CD14-positive monocyte (primary cell): Measurements from ENCODE around the gene MZB1. TPM values are rescaled to one million over a fixed set of nuclear protein-coding genes. Genes with fewer than 3 reads are reported as not detected.
"Not testable (repeated sequence)": the region's sequence is repeated elsewhere in the genome, so short reads cannot be mapped to it uniquely, and the experiment has no call there.

Source experiments
- DNase-seq, 3 donors: peaks; one replicate each; pipeline ENCODE4 v3.0.0-alpha.2; 2011 to 2022
- H2AFZ ChIP-seq: 2 replicates; pipeline ENCODE4 v1.6.0; 2012; ENCODE audit warnings: mild to moderate bottlenecking, low read depth, low read length, inconsistent platforms; ENCODE audit not compliant: insufficient read depth, poor library complexity, severe bottlenecking
- H3K27ac ChIP-seq, 2 donors: 1 replicate in 1 of 2; 2 replicates in 1 of 2; pipeline ENCODE4 v1.5.1; 2012 to 2013; ENCODE audit warnings: low read length in 2 of 2, control low read depth in 1 of 2, inconsistent platforms in 1 of 2, low read depth in 1 of 2, mild to moderate bottlenecking in 1 of 2
- H3K27me3 ChIP-seq, 2 donors: one replicate each; pipeline versions ENCODE4 v1.6.0 to v1.6.1; 2011 to 2013; ENCODE audit warnings: low read length in 2 of 2; ENCODE audit not compliant: control insufficient read depth in 2 of 2, insufficient read depth in 2 of 2
- H3K36me3 ChIP-seq, 2 donors: replicated peaks in 1 of 2; 1 replicate in 1 of 2; 2 replicates in 1 of 2; pipeline versions ENCODE4 v1.5.1 to v1.6.1; 2012 to 2013; ENCODE audit warnings: low read length in 2 of 2, control low read depth in 1 of 2, inconsistent platforms in 1 of 2, mild to moderate bottlenecking in 1 of 2; ENCODE audit not compliant: insufficient read depth in 2 of 2, control insufficient read depth in 1 of 2
- H3K4me1 ChIP-seq, 2 donors: 1 replicate in 1 of 2; 2 replicates in 1 of 2; pipeline versions ENCODE4 v1.5.1 to v1.6.1; 2012 to 2013; ENCODE audit warnings: low read length in 2 of 2, control low read depth in 1 of 2, inconsistent platforms in 1 of 2, mild to moderate bottlenecking in 1 of 2, moderate library complexity in 1 of 2; ENCODE audit not compliant: insufficient read depth in 2 of 2, control insufficient read depth in 1 of 2
- H3K4me2 ChIP-seq: replicated peaks from 2 replicates; pipeline ENCODE3; 2012; ENCODE audit warnings: low read length, moderate library complexity, mild to moderate bottlenecking; ENCODE audit not compliant: poor library complexity, severe bottlenecking; ENCODE audit errors: extremely low read depth
- H3K4me3 ChIP-seq, 3 experiments: fragments of 200-600 bp in 1 of 3; sonication (generic) in 1 of 3; replicated peaks in 1 of 3; 1 replicate in 2 of 3; 2 replicates in 1 of 3; pipeline ENCODE4 v1.5.1; 2011 to 2013; ENCODE audit warnings: low read length in 3 of 3, mild to moderate bottlenecking in 3 of 3, control low read depth in 2 of 3, low read depth in 2 of 3, inconsistent platforms in 1 of 3, moderate library complexity in 1 of 3
- H3K79me2 ChIP-seq: 2 replicates; pipeline ENCODE4 v1.6.0; 2012; ENCODE audit warnings: mild to moderate bottlenecking, control low read depth, inconsistent platforms, low read length, moderate library complexity; ENCODE audit not compliant: insufficient read depth
- H3K9ac ChIP-seq: 2 replicates; pipeline ENCODE4 v1.6.0; 2017; ENCODE audit warnings: low read length, mild to moderate bottlenecking; ENCODE audit not compliant: insufficient read depth, poor library complexity, severe bottlenecking
- H3K9me3 ChIP-seq, 2 donors: replicated peaks in 1 of 2; 1 replicate in 1 of 2; 2 replicates in 1 of 2; pipeline versions ENCODE4 v1.5.1 to v1.6.1; 2012 to 2013; ENCODE audit warnings: low read length in 2 of 2, control low read depth in 1 of 2; ENCODE audit not compliant: control insufficient read depth in 1 of 2, insufficient read depth in 1 of 2
- H4K20me1 ChIP-seq: 2 replicates; pipeline ENCODE4 v1.6.0; 2012; ENCODE audit warnings: mild to moderate bottlenecking, low read length, control low read depth, moderate library complexity; ENCODE audit not compliant: insufficient read depth
- H3K27ac Mint-ChIP-seq, 7 donors: one replicate each; pipeline ENCODE4 v1.8.0; 2020; ENCODE audit warnings: mild to moderate bottlenecking in 7 of 7, mixed read lengths in 7 of 7, moderate library complexity in 6 of 7, inconsistent platforms in 2 of 7
- H3K27me3 Mint-ChIP-seq, 3 donors: one replicate each; pipeline ENCODE4 v1.8.0; 2021 to 2022; ENCODE audit warnings: low read depth in 3 of 3, mild to moderate bottlenecking in 3 of 3, mixed read lengths in 3 of 3, moderate library complexity in 3 of 3, inconsistent platforms in 1 of 3
- H3K36me3 Mint-ChIP-seq, 2 donors: one replicate each; pipeline ENCODE4 v1.8.0; 2020; ENCODE audit warnings: mixed read lengths in 2 of 2, inconsistent platforms in 1 of 2, mild to moderate bottlenecking in 1 of 2
- H3K4me1 Mint-ChIP-seq: one replicate; pipeline ENCODE4 v1.8.0; 2020; ENCODE audit warnings: mild to moderate bottlenecking, mixed read lengths
- H3K4me3 Mint-ChIP-seq, 2 donors: one replicate each; pipeline ENCODE4 v1.8.0; 2020; ENCODE audit warnings: mild to moderate bottlenecking in 2 of 2, mixed read lengths in 2 of 2, moderate library complexity in 1 of 2
- H3K9me3 Mint-ChIP-seq, 7 donors: one replicate each; pipeline ENCODE4 v1.8.0; 2020 to 2022; ENCODE audit warnings: mixed read lengths in 7 of 7, mild to moderate bottlenecking in 6 of 7, moderate library complexity in 6 of 7, inconsistent platforms in 2 of 7
- WGBS: methylation state at CpG from one replicate; pipeline ENCODE4 v1.1.5; 2013; ENCODE audit warnings: missing lambda C conversion rate; ENCODE audit not compliant: insufficient coverage; 5-methylcytosine and 5-hydroxymethylcytosine counted together
- intact Hi-C, 2 donors: fragments of 100-400 bp; cut with micrococcal nuclease; formaldehyde crosslinking; loops; one replicate each; pipeline versions ENCODE4 v1.15.0 to v1.15.1; 2023
- polyA plus RNA-seq, 3 donors: library from polyadenylated mRNA; depleted of rRNA in 1 of 3; unstranded in 2 of 3; stranded (reverse) in 1 of 3; fragments of 300-500 nt in 2 of 3; fragments of >200 nt in 1 of 3; fragmentation: Illumina TruSeq in 2 of 3; gene quantifications; 1 replicate in 2 of 3; 2 replicates in 1 of 3; pipeline ENCODE4 v1.2.3, GENCODE V29; 2012 to 2021
- TF ChIP-seq, protein P1 (sequence below): fragments of 200-600 bp; IDR thresholded peaks from one replicate; pipeline ENCODE4 v1.8.0; 2022; ENCODE audit warnings: antibody characterized with exemption, mild to moderate bottlenecking

The MZB1 gene
- polyA plus RNA-seq, 3 donors = 0.30 to 0.52 TPM; not detected in 1

DNA sequence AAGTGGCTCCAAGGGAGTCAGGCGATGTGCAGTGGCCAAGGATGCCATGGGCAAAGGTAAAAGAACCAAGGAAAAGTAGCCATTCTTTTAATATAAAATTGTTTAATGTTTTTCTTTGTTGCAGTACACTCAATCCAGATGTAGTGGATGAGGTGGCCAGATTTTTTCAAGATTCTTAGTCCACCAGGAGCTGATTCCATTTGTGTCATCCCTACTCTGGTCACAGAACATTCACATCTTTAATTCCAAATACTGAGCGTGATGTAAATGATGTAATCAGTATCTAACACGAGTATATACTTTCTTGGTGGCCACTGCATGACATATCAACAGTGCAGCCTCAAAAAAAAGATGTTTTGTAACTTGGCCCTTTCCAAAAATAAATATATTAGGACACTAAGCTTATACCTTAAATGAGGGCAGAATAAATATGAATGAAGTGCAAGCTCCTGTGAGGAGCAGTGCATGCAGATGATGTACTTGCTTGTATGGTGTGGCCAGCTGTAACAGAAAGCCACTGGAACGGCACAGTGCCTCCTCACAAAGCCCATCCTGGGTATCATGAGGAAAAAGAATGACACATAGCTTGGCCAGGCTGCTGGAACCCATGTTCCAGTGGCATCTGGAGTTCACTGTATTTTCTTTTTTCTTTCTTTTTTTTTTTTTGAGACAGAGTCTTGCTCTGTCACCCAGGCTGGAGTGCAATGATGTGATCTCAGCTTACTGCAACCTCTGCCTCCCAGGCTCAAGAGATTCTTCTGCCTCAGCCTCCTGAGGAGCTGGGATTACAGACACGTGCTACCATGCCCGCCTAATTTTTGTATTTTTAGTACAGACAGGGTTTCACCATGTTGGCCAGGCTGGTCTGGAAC is 20.6 kb upstream of the MZB1 start:
- 96% methylated on average over 2 of the region's 6 CpGs for WGBS
- H3K4me1 ChIP-seq = no peaks in the 10 kb centered on the region
- no peaks in the 10 kb centered on the region for H3K9me3 ChIP-seq
- TF ChIP-seq, protein P1, sequence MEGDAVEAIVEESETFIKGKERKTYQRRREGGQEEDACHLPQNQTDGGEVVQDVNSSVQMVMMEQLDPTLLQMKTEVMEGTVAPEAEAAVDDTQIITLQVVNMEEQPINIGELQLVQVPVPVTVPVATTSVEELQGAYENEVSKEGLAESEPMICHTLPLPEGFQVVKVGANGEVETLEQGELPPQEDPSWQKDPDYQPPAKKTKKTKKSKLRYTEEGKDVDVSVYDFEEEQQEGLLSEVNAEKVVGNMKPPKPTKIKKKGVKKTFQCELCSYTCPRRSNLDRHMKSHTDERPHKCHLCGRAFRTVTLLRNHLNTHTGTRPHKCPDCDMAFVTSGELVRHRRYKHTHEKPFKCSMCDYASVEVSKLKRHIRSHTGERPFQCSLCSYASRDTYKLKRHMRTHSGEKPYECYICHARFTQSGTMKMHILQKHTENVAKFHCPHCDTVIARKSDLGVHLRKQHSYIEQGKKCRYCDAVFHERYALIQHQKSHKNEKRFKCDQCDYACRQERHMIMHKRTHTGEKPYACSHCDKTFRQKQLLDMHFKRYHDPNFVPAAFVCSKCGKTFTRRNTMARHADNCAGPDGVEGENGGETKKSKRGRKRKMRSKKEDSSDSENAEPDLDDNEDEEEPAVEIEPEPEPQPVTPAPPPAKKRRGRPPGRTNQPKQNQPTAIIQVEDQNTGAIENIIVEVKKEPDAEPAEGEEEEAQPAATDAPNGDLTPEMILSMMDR = no peak
- H3K27me3 ChIP-seq = no peaks in the 10 kb centered on the region
- Mint-ChIP-seq H3K4me1 (peaks cover 5% of the 10 kb centered on the region), H3K27me3 (peaks cover 0 to 2% (median 0%) of the 10 kb centered on the region in 3 donors), H3K9me3 (peaks cover 0 to 1% (median 0%) of the 10 kb centered on the region in 7 donors), H3K36me3 (no peaks in the 10 kb centered on the region), H3K4me3 (no peak overlapping the region), H3K27ac (no peak overlapping the region)
- no peaks in the 10 kb centered on the region for H3K79me2 ChIP-seq
- no peak overlapping the region for H2AFZ ChIP-seq
- no peaks in the 10 kb centered on the region for H4K20me1 ChIP-seq
- H3K9ac ChIP-seq = no peak overlapping the region
- no peak overlapping the region for H3K4me3 ChIP-seq
- intact Hi-C loops = no loop called here
- no peak overlapping the region for H3K4me2 ChIP-seq
- no peak overlapping the region for H3K27ac ChIP-seq
- no peaks in the 10 kb centered on the region for H3K36me3 ChIP-seq
- DNase-seq = no peak

DNA sequence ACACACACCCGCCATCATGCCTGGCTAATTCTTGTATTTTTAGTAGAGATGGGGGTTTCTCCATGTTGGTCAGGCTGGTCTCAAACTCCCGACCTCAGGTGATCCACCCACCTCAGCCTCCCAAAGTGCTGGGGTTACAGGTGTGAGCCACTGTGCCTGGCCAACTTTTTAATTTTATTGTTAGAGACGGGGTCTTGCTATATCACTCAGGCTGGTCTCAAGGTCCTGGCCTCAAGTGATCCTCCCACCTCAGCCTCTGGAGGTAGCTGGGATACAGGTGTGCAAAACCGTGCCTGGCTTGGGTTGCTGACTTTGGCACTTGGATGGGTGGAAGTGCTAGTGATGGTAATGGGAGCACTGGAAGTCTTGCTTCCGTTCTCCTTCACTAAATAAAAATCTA is 19.4 kb upstream of the MZB1 start:
- H3K27me3 Mint-ChIP-seq, H3K4me1 Mint-ChIP-seq, H2AFZ ChIP-seq, H3K9me3 Mint-ChIP-seq, H3K4me2 ChIP-seq, H3K27me3 ChIP-seq, DNase-seq, H3K79me2 ChIP-seq, intact Hi-C loops, H3K36me3 Mint-ChIP-seq, H3K9ac ChIP-seq, H3K27ac ChIP-seq, H3K36me3 ChIP-seq, H3K4me3 ChIP-seq, H4K20me1 ChIP-seq, H3K4me3 Mint-ChIP-seq, H3K4me1 ChIP-seq, H3K9me3 ChIP-seq, H3K27ac Mint-ChIP-seq: not testable (repeated sequence)
- WGBS = 100% methylated on average over 1 of the region's 5 CpGs
